ENCODE measurements around the gene CUEDC1.
A peak's percentile ranks its signal among the peaks of the same experiment; 100 is the strongest.
"Not testable (repeated sequence)": the region's sequence is repeated elsewhere in the genome, so short reads cannot be mapped to it uniquely, and the experiment has no call there.

Gene CUEDC1

GRCh38 chr17:57986841-57987580 is 31.8 kb upstream of the CUEDC1 start:
- peak in 1 of 2 donors; percentile 11 for DNase-seq (ENCODE audit: low read depth in 2 of 2, low spot score in 1 of 2)

- no peak for DNase-seq (ENCODE audit: low read depth in 2 of 2, low spot score in 1 of 2)
These were observed 30.4 kb upstream of the CUEDC1 start for GRCh38 chr17:57985675-57985974.

GRCh38 chr17:57984936-57985674 is 29.9 kb upstream of the CUEDC1 start:
- DNase-seq (ENCODE audit: low read depth in 2 of 2, low spot score in 1 of 2), result no peak

- DNase-seq (ENCODE audit: low read depth in 2 of 2, low spot score in 1 of 2), result no peak
These were observed 29.2 kb upstream of the CUEDC1 start for GRCh38 chr17:57984261-57984890.

- DNase-seq (ENCODE audit: low read depth in 2 of 2, low spot score in 1 of 2), result no peak
These were observed 28.2 kb upstream of the CUEDC1 start for GRCh38 chr17:57983446-57983845.

GRCh38 chr17:57982452-57983170 is 27.4 kb upstream of the CUEDC1 start:
- DNase-seq (ENCODE audit: low read depth in 2 of 2, low spot score in 1 of 2), result no peak

GRCh38 chr17:57980522-57980921 is 25.3 kb upstream of the CUEDC1 start:
- DNase-seq (ENCODE audit: low read depth in 2 of 2, low spot score in 1 of 2), result no peak

- no peak for DNase-seq (ENCODE audit: low read depth in 2 of 2, low spot score in 1 of 2)
These were observed 23.9 kb upstream of the CUEDC1 start for GRCh38 chr17:57979076-57979475.

- no peak for DNase-seq (ENCODE audit: low read depth in 2 of 2, low spot score in 1 of 2)
These were observed 21.4 kb upstream of the CUEDC1 start for GRCh38 chr17:57976594-57976993.

- no peak for DNase-seq (ENCODE audit: low read depth in 2 of 2, low spot score in 1 of 2)
These were observed 19.8 kb upstream of the CUEDC1 start for GRCh38 chr17:57975044-57975443.

GRCh38 chr17:57974053-57974824 is 19.0 kb upstream of the CUEDC1 start:
- DNase-seq (ENCODE audit: low read depth in 2 of 2, low spot score in 1 of 2), result not testable (repeated sequence)

GRCh38 chr17:57972151-57972550 is 16.9 kb upstream of the CUEDC1 start:
- DNase-seq (ENCODE audit: low read depth in 2 of 2, low spot score in 1 of 2), result no peak

GRCh38 chr17:57971572-57971971 is 16.4 kb upstream of the CUEDC1 start:
- no peak for DNase-seq (ENCODE audit: low read depth in 2 of 2, low spot score in 1 of 2)

GRCh38 chr17:57970710-57971109 is 15.5 kb upstream of the CUEDC1 start:
- DNase-seq (ENCODE audit: low read depth in 2 of 2, low spot score in 1 of 2), result no peak

- no peak for DNase-seq (ENCODE audit: low read depth in 2 of 2, low spot score in 1 of 2)
These were observed 13.2 kb upstream of the CUEDC1 start for GRCh38 chr17:57968456-57968855.

- DNase-seq (ENCODE audit: low read depth in 2 of 2, low spot score in 1 of 2), result no peak
These were observed 11.7 kb upstream of the CUEDC1 start for GRCh38 chr17:57966875-57967274.

GRCh38 chr17:57966246-57966645 is 11.0 kb upstream of the CUEDC1 start:
- no peak for DNase-seq (ENCODE audit: low read depth in 2 of 2, low spot score in 1 of 2)

- no peak for DNase-seq (ENCODE audit: low read depth in 2 of 2, low spot score in 1 of 2)
These were observed 10.4 kb upstream of the CUEDC1 start for GRCh38 chr17:57965521-57966160.

GRCh38 chr17:57963149-57963511 is 7.9 kb upstream of the CUEDC1 start:
- no peak for DNase-seq (ENCODE audit: low read depth in 2 of 2, low spot score in 1 of 2)
